RCC 7860 (cell line): ENCODE results near the gene MORN3.

Source experiments
- DNase-seq: peaks from one replicate; pipeline ENCODE4 v3.0.0-alpha.2; 2015; ENCODE audit warnings: low spot score
- FAIRE-seq: peaks from 2 replicates; lab custom pipeline; 2012; peaks lifted over from hg19 to GRCh38; lab: Jason Lieb, UNC

MORN3 gene

GRCh38 chr12:121610239-121611149 is 59.0 kb downstream of the MORN3 start:
- FAIRE-seq (no peak), DNase-seq (no peak)

- no peak for FAIRE-seq
These were observed 61.2 kb downstream of the MORN3 start for GRCh38 chr12:121608301-121608700.

GRCh38 chr12:121603581-121603980 is 65.9 kb downstream of the MORN3 start:
- FAIRE-seq (no peak), DNase-seq (no peak)

More at GRCh38 chr12:121608301-121608700, 61.2 kb downstream of the MORN3 start:
- no peak for DNase-seq

- FAIRE-seq (no peak), DNase-seq (no peak)
These were observed 66.7 kb downstream of the MORN3 start for GRCh38 chr12:121602766-121603165.

GRCh38 chr12:121600702-121601336 is 68.6 kb downstream of the MORN3 start:
- FAIRE-seq (no peak), DNase-seq (no peak)
